Measurements from ENCODE around the gene CYBRD1. TPM values are rescaled to one million over a fixed set of nuclear protein-coding genes. Genes with fewer than 3 reads are reported as not detected.

The CYBRD1 gene
- polyA plus RNA-seq, 1 donor (not counting 4 experiments of a cell fraction or from before 2014, with no cell fraction given) = 72.7 TPM

GRCh38 chr2:171587132-171587531 lies 64.9 kb downstream of the CYBRD1 start:
- DNase-seq (ENCODE audit: low read depth, low spot score) (no peak), FAIRE-seq (no peak)
- no peak overlapping the region for H3K4me3 ChIP-seq (ENCODE audit: control insufficient read depth in 2 of 3, extremely low read depth in 1 of 3, insufficient read depth in 2 of 3, low read depth in 1 of 3, low read length in 3 of 3)
- H4K20me1 ChIP-seq (ENCODE audit: control insufficient read depth, extremely low read depth, insufficient read depth, low read length) = no peaks in the 10 kb centered on the region
- dilution Hi-C loops (cut with MboI; ENCODE audit: extremely low pct_ligation_motif_present, low sequenced_read_pairs) = no loop called here
- TF ChIP-seq CTCF (optimal IDR thresholded peaks at IDR 0.05 in 1 of 3, IDR thresholded peaks at IDR 0.05 in 1 of 3, conservative IDR thresholded peaks at IDR 0.05 in 1 of 3; ENCODE audit: extremely low read depth in 1 of 3, insufficient read depth in 2 of 3, low read length in 3 of 3) (no peak), EZH2 (IDR thresholded peaks at IDR 0.05; ENCODE audit: low read length) (no peak)
- H2AFZ ChIP-seq (ENCODE audit: control insufficient read depth, low read length) = no peak overlapping the region
- H3K4me1 ChIP-seq (ENCODE audit: control insufficient read depth, extremely low read depth, insufficient read depth, low read length) = peaks cover 9% of the 10 kb centered on the region
- H3K9me3 ChIP-seq (ENCODE audit: control insufficient read depth, low read depth, low read length) = no peaks in the 10 kb centered on the region
- H3K27ac ChIP-seq (ENCODE audit: control insufficient read depth, insufficient read depth, low read length) = no peak overlapping the region
- no peaks in the 10 kb centered on the region for H3K9me1 ChIP-seq (ENCODE audit: control insufficient read depth, extremely low read depth, insufficient read depth, low read length)
- no peaks in the 10 kb centered on the region for H3K79me2 ChIP-seq (ENCODE audit: control insufficient read depth, insufficient read depth, low read length)
- no peaks in the 10 kb centered on the region for H3K27me3 ChIP-seq (ENCODE audit: control insufficient read depth, extremely low read depth, insufficient read depth, low read length)
- H3K36me3 ChIP-seq (ENCODE audit: control insufficient read depth in 2 of 2, extremely low read depth in 1 of 2, insufficient read depth in 2 of 2, low read length in 2 of 2) = no peaks in the 10 kb centered on the region
- no peak overlapping the region for H3K9ac ChIP-seq (ENCODE audit: control insufficient read depth, extremely low read depth, insufficient read depth, low read length)
- H3K4me2 ChIP-seq (ENCODE audit: control insufficient read depth, extremely low read depth, insufficient read depth, low read depth, low read length) = no peak overlapping the region

GRCh38 chr2:171587567-171587966 lies 65.3 kb downstream of the CYBRD1 start:
- H3K9me1 ChIP-seq (ENCODE audit: control insufficient read depth, extremely low read depth, insufficient read depth, low read length) = no peaks in the 10 kb centered on the region
- H3K4me3 ChIP-seq (ENCODE audit: control insufficient read depth in 2 of 3, extremely low read depth in 1 of 3, insufficient read depth in 2 of 3, low read depth in 1 of 3, low read length in 3 of 3) = no peak overlapping the region
- no peaks in the 10 kb centered on the region for H4K20me1 ChIP-seq (ENCODE audit: control insufficient read depth, extremely low read depth, insufficient read depth, low read length)
- no peak overlapping the region for H3K9ac ChIP-seq (ENCODE audit: control insufficient read depth, extremely low read depth, insufficient read depth, low read length)
- H3K4me1 ChIP-seq (ENCODE audit: control insufficient read depth, extremely low read depth, insufficient read depth, low read length) = peaks cover 9% of the 10 kb centered on the region
- H2AFZ ChIP-seq (ENCODE audit: control insufficient read depth, low read length) = no peak overlapping the region
- H3K79me2 ChIP-seq (ENCODE audit: control insufficient read depth, insufficient read depth, low read length) = no peaks in the 10 kb centered on the region
- DNase-seq (ENCODE audit: low read depth, low spot score) (no peak), FAIRE-seq (no peak)
- H3K36me3 ChIP-seq (ENCODE audit: control insufficient read depth in 2 of 2, extremely low read depth in 1 of 2, insufficient read depth in 2 of 2, low read length in 2 of 2) = no peaks in the 10 kb centered on the region
- no peak overlapping the region for H3K4me2 ChIP-seq (ENCODE audit: control insufficient read depth, extremely low read depth, insufficient read depth, low read depth, low read length)
- no peak for TF ChIP-seq CTCF (optimal IDR thresholded peaks at IDR 0.05 in 1 of 3, IDR thresholded peaks at IDR 0.05 in 1 of 3, conservative IDR thresholded peaks at IDR 0.05 in 1 of 3; ENCODE audit: extremely low read depth in 1 of 3, insufficient read depth in 2 of 3, low read length in 3 of 3)
- TF ChIP-seq EZH2 (IDR thresholded peaks at IDR 0.05; ENCODE audit: low read length) = no peak
- H3K27me3 ChIP-seq (ENCODE audit: control insufficient read depth, extremely low read depth, insufficient read depth, low read length) = no peaks in the 10 kb centered on the region
- no peak overlapping the region for H3K27ac ChIP-seq (ENCODE audit: control insufficient read depth, insufficient read depth, low read length)
- no peaks in the 10 kb centered on the region for H3K9me3 ChIP-seq (ENCODE audit: control insufficient read depth, low read depth, low read length)
- dilution Hi-C loops (cut with MboI; ENCODE audit: extremely low pct_ligation_motif_present, low sequenced_read_pairs) = no loop called here
